ENCODE results near the gene C7.

The C7 gene

GRCh38 chr5:40937075-40937474 is 27.8 kb downstream of the C7 start:
- Histone ChIP-seq H3K36me3 (no peaks in the 10 kb centered on the region), H3K4me3 (ENCODE audit: low read depth in 1 of 2, low read length in 1 of 2) (no peak overlapping the region), H3K9me3 (no peaks in the 10 kb centered on the region), H3K27ac (no peak overlapping the region), H3K27me3 (no peaks in the 10 kb centered on the region), H3K4me1 (ENCODE audit: control insufficient read depth in 1 of 2, insufficient read depth in 1 of 2, low read depth in 1 of 2, low read length in 1 of 2) (no peaks in the 10 kb centered on the region)
- TF ChIP-seq CTCF (IDR thresholded peaks at IDR 0.05): no peak

GRCh38 chr5:40939753-40940152 is 30.5 kb downstream of the C7 start:
- H3K27ac ChIP-seq: no peak overlapping the region
- no peak for TF ChIP-seq CTCF (IDR thresholded peaks at IDR 0.05)
- no peak overlapping the region for H3K4me3 ChIP-seq (ENCODE audit: low read depth in 1 of 2, low read length in 1 of 2)
- no peaks in the 10 kb centered on the region for H3K4me1 ChIP-seq (ENCODE audit: control insufficient read depth in 1 of 2, insufficient read depth in 1 of 2, low read depth in 1 of 2, low read length in 1 of 2)
- no peaks in the 10 kb centered on the region for H3K27me3 ChIP-seq
- H3K36me3 ChIP-seq: no peaks in the 10 kb centered on the region
- H3K9me3 ChIP-seq: no peaks in the 10 kb centered on the region

- Histone ChIP-seq H3K4me1 (ENCODE audit: control insufficient read depth in 1 of 2, insufficient read depth in 1 of 2, low read depth in 1 of 2, low read length in 1 of 2) (no peaks in the 10 kb centered on the region), H3K9me3 (no peaks in the 10 kb centered on the region), H3K4me3 (ENCODE audit: low read depth in 1 of 2, low read length in 1 of 2) (no peak overlapping the region), H3K36me3 (no peaks in the 10 kb centered on the region), H3K27me3 (peaks cover 5% of the 10 kb centered on the region), H3K27ac (no peak overlapping the region)
- no peak for TF ChIP-seq CTCF (IDR thresholded peaks at IDR 0.05)
Measured at GRCh38 chr5:40945111-40945510, 35.8 kb downstream of the C7 start.

GRCh38 chr5:40955313-40955712 is 46.0 kb downstream of the C7 start:
- H3K4me1 ChIP-seq (ENCODE audit: control insufficient read depth in 1 of 2, insufficient read depth in 1 of 2, low read depth in 1 of 2, low read length in 1 of 2): no peaks in the 10 kb centered on the region
- no peaks in the 10 kb centered on the region for H3K36me3 ChIP-seq
- no peak for TF ChIP-seq CTCF (IDR thresholded peaks at IDR 0.05)
- no peak overlapping the region for H3K27ac ChIP-seq
- H3K4me3 ChIP-seq (ENCODE audit: low read depth in 1 of 2, low read length in 1 of 2): no peak overlapping the region
- no peaks in the 10 kb centered on the region for H3K9me3 ChIP-seq
- H3K27me3 ChIP-seq: no peaks in the 10 kb centered on the region

GRCh38 chr5:40957048-40957447 is 47.8 kb downstream of the C7 start:
- no peak overlapping the region for H3K4me3 ChIP-seq (ENCODE audit: low read depth in 1 of 2, low read length in 1 of 2)

More at GRCh38 chr5:40957048-40957447, 47.8 kb downstream of the C7 start:
- no peak overlapping the region for H3K27ac ChIP-seq
- no peaks in the 10 kb centered on the region for H3K4me1 ChIP-seq (ENCODE audit: control insufficient read depth in 1 of 2, insufficient read depth in 1 of 2, low read depth in 1 of 2, low read length in 1 of 2)
- H3K36me3 ChIP-seq: no peaks in the 10 kb centered on the region
- no peak for TF ChIP-seq CTCF (IDR thresholded peaks at IDR 0.05)
- no peaks in the 10 kb centered on the region for H3K9me3 ChIP-seq
- H3K27me3 ChIP-seq: no peaks in the 10 kb centered on the region
